ENCODE measurements around the gene STON2.

- TF ChIP-seq, protein P1, sequence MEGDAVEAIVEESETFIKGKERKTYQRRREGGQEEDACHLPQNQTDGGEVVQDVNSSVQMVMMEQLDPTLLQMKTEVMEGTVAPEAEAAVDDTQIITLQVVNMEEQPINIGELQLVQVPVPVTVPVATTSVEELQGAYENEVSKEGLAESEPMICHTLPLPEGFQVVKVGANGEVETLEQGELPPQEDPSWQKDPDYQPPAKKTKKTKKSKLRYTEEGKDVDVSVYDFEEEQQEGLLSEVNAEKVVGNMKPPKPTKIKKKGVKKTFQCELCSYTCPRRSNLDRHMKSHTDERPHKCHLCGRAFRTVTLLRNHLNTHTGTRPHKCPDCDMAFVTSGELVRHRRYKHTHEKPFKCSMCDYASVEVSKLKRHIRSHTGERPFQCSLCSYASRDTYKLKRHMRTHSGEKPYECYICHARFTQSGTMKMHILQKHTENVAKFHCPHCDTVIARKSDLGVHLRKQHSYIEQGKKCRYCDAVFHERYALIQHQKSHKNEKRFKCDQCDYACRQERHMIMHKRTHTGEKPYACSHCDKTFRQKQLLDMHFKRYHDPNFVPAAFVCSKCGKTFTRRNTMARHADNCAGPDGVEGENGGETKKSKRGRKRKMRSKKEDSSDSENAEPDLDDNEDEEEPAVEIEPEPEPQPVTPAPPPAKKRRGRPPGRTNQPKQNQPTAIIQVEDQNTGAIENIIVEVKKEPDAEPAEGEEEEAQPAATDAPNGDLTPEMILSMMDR (IDR thresholded peaks at IDR 0.05; ENCODE audit: insufficient read depth, low read length, poor library complexity, severe bottlenecking): no peak
- no peak for TF ChIP-seq EZH2phosphoT487 (conservative IDR thresholded peaks at IDR 0.05; ENCODE audit: low read length)
Observed at GRCh38 chr14:81234278-81234677, 165.8 kb downstream of the STON2 start.
